ENCODE measurements around the gene KIAA0232.
"Not testable (repeated sequence)": the region's sequence is repeated elsewhere in the genome, so short reads cannot be mapped to it uniquely, and the experiment has no call there.

The KIAA0232 gene

DNA sequence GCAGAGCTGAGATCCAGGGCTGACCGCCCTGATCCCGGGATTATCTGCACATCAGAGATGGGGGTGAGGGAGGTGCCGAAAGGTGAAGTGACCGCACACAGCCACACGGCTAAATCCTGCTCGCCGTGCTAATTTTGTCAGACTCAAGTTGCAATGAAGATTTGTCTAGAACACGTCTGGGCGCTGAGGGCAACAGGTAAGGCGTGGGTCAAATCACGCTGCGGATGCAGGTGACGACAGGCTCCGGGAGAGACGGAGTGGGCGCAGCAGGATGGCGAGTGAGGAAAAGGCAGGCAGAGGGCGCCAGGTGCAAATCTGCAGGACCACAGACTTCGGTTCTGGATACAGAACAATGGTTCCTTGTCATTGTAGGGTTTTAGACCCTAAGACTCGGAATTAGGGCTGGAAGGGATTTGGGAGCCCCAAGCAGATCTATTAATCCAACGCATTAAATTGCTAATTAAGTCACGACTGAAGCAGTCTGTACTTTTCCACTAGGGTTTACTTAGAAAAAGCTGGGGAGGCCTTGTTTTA is 125.2 kb downstream of the KIAA0232 start:
- no peak for DNase-seq

- no peak for DNase-seq
Measured at GRCh38 chr4:6908432-6909112, 126.0 kb downstream of the KIAA0232 start.

GRCh38 chr4:6909113-6909969 is 126.8 kb downstream of the KIAA0232 start, which contains the start of gene TBC1D14:
Gene TBC1D14, plus strand, starts transcription at chr4:6909826. Its CDS starts 13,564 bp downstream, at chr4:6923390.
- peak; percentile 75 for DNase-seq

DNA sequence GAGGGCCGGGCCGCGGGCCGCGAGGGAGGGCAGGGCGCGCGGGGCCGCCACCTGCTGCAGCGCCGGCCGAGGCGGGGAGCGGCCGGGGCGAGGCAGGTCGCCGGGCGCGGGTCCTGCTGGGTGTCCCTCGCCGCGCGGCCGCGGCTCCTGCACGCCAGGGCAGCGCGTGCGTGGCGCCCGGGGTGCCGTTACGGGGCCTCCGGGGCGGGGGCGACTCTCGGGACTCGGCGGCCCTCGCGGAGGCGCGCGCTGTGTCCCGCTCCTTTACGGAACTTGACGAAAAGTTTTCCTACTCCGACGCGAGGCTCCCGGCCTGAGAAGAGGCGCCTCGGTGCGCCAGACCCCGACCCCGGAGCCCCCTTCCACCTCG is 127.4 kb downstream of the KIAA0232 start:
- no peak for DNase-seq

- no peak for DNase-seq
Measured at GRCh38 chr4:6910340-6910959, 127.9 kb downstream of the KIAA0232 start.

GRCh38 chr4:6910960-6911874 is 128.7 kb downstream of the KIAA0232 start:
- no peak for DNase-seq

- DNase-seq, result not testable (repeated sequence)
Measured at GRCh38 chr4:6911917-6912316, 129.4 kb downstream of the KIAA0232 start.

DNA sequence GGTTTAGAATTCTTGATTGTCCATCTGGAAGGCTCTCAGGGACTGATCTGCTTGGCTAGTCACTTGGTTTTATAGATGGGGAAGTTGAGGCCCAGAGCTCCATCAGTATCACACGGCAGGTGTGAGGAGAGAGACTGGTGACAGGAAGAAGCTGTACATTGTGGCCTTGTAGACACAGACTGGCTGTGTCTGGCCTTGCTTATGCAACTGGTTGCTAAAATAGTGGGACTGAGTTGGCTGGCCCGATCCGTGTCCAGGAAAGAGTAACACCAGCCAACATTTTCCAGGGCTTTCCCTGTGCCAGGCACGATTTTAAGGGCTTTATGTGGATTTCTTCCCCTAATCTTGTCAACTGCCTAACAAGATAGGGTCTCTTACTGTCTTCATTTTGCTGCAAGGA is 129.9 kb downstream of the KIAA0232 start:
- no peak for DNase-seq

DNA sequence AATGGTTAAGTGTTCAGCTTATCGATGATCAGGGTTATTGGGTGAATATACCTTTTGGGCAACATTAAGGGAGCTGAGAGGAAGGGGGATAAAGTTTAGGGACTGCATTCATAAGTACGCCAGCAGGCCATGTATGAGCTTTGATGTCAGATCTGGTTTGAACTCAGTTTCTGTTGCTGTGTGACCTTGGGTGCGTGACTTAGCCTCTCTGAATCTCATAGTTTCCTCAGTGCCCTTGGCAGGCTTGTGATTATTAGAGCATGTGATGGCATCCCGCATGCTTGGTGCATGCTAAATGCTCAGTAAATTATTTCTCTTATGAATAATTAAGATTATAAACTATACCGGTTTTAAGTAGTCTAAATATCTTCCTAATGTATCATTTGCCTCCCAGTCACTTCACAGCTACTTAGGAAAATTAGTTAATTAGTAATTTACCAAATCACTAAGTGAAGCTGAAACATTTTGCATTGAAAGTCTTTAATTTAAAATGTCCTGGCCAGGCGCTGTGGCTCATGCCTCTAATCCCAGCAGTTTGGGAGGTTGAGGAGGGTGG is 130.9 kb downstream of the KIAA0232 start:
- DNase-seq, result no peak

DNA sequence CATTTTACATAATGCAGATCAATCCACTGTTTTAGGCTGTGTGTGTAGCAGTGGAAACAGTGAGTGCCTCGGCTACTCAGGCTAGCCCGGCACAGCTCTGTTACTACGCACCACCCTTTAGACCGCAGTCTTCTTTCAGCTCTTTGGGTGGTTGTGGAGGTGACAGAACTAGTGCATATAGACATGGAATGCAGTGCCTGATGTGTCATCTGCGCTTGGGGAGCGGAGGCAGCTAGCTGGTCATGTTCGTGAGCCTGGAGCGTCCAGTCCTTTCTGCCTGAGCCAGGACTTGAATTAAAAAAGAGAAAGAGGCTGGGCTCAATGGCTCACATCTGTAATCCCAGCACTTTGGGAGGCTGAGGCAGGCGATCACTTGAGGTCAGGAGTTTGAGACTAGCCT is 131.9 kb downstream of the KIAA0232 start:
- DNase-seq, result no peak

DNA sequence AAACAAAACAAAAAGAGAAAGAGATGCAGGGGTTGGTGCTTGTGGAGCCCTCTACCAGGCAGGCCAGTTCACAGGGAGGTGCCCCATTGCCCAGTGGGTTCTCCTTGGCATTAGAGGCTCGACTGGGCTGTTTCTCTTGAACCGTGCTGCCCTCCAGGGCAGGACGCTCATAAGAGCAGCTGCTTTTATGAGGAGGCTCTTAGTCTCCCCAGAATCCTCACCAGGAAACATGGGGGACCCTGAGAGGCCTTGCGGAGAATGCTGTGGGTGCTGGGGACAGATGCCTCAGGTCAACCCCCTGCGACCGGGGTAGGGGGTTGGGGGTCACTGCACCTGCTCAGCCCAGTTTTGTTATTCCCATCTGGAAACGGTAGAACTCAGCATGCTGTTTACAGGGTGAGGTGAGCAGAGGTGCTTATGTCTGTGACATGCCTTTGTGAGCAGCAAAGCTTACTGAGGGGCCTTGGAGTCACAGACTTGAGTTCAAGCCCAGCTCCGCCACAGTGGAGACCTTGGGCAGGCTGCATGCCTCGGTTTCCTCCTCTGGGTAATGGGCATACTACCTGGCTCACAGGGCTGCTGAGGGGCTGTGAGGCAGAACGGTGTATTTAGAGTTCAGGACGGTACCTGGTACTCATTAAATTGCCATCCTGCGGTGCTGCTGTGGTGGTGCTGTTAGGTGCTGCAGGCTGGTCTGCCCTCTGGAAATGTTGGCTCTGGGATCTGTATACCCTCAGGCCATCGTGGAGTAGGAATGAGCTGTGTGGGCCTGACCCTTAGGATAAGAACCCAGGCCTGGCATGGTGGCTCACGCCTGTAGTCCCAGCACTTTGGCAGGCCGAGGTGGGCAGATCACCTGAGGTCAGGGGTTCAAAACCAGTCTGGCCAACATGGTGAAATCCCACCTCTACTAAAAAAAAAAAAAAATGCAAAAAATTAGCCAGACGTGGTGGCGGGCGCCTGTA is 132.8 kb downstream of the KIAA0232 start:
- no peak for DNase-seq

GRCh38 chr4:6916069-6916586 is 133.6 kb downstream of the KIAA0232 start:
- DNase-seq, result no peak

DNA sequence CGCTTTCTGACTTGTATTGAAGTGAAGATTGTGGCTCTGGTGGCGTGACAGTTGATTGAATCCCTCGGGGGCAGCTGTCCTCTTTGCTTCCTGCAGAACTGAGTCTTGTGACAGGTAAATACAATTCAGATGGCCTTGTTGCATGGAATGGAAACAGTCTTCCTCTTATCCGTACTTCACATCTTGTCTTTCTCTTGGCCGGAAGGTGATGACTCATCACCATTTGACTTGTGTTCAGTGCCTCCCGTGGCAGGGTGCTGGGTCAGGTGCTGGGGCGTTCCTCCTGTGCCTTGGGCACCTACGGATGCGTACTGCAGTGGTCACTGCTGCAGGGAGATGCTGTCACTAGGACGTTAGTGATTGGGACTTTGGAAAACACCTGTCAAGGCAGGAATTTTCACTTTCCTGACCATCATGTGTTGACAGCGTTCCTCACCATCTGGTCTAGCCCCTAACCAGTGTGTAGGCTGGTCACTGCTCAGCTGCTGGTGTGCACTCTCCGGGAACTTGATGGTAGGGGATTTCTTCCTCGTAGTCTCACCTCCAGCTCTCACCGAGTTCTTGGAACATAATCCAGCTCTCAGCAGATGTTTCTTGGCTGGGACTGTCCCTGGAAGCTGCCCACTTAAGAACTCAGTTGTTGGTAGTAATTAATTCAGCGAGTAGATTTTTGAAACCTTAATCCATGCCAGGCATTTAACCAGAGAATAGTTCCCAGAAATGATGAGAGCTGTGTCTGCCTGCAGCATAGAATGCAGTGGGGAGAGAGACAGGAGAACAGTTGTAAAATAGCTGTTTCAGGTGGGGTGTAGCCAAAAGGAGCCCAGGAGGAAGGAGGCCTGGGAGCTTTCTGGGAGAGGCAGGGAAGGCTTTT is 134.3 kb downstream of the KIAA0232 start:
- DNase-seq, result no peak

DNA sequence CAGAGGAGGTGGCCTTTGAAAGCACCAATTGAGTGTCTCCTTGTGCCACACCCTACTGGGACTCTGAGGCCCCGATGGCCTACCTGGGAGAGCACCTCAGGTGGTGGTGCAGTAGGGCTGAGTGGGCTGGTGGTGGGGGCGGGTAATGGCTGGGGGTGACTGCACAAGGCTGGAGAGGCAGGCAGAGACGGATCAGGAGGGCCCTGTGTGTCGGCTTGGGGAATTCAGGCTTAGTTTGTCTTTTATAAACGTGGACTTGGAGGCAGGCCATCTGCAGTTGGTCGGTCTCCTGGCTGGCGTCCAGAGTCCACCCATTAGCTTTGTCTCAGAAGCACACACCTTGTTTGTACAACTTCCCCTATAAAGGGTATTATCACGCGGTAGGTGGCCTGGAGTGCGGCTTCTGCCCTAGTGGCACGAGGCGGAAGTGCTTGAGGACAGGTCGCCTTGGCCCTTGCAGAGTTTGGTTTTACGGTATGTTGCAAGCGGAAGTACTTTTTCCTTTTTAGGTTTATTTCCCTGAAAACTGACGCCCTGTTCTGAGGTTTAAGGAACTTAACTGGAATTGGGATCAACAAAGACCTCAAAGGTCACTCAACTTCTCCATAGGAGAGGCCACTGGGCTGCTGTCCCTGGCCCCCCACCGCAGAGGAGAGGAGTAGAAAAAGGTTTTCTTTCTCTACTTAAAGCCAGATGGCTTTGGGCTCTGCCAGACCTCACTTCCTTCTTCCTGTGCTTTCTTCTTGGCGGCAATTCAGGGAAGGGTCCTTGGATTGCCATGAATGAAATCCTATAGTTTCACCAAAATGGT is 135.1 kb downstream of the KIAA0232 start:
- DNase-seq, result peak; percentile 90

GRCh38 chr4:6918338-6918737 is 135.8 kb downstream of the KIAA0232 start:
- no peak for DNase-seq

DNA sequence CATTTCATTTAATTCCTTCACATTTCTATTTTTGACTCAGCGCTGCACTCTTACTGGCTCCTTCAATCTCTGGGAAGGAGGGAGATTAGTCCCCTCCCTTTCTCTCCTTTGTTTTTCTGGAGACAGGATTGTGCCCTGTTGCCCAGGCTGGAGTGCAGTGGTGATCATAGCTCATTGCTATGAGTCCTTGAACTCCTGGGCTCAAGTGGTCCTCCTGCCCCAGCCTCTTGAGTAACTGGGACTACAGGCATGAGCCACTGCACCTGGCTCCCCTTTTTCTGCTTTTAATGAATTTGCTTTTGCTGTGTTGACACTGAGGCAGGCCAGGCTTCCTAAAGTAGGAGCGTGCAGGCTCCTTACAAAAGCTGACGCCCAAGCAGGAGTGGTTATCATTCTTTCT is 137.6 kb downstream of the KIAA0232 start:
- no peak for DNase-seq

- no peak for DNase-seq
Measured at GRCh38 chr4:6923507-6923906, 141.0 kb downstream of the KIAA0232 start.

DNA sequence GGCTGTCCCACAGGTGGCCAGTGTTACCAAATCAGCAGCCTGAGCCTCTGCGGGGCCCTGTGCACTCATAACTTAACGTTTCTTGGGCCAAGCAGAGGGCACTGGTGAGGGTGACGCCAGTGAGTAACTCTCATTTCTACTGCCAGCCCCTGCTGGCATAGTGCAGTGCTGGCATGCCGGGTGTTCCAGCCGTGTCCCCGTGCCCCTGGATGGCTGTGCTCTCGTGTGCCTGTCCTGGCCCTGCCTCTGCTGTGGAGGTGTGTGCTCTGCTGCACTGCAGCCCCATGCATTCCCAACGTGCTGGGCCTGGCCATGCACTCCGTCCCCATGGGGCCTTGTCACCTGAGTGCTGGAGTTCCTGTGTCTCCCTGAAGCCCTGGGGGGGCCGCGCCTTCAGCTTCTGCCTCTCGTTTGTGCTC is 141.8 kb downstream of the KIAA0232 start:
- DNase-seq, result no peak
